HTERT RPE-1 (cell line): ENCODE results near the gene ACOXL.
"Not testable (repeated sequence)": the region's sequence is repeated elsewhere in the genome, so short reads cannot be mapped to it uniquely, and the experiment has no call there.

Experiments
- in situ Hi-C: fragments of 300-500 bp; cut with MboI; formaldehyde crosslinking; loops from 4 replicates; pipeline ENCODE4 v1.14.3; 2020; ENCODE audit warnings: low sequenced_read_pairs

Gene ACOXL

GRCh38 chr2:110732422-110733413 lies at the start of gene ACOXL:
TSS of gene ACOXL (plus strand) at chr2:110732573. CDS start at chr2:110768390, 35,817 bp downstream.
- in situ Hi-C loops: no loop called here

GRCh38 chr2:110682872-110683271 lies 49.5 kb upstream of the ACOXL start:
- in situ Hi-C loops: no loop called here

- in situ Hi-C loops: not testable (repeated sequence)
These were observed 44.4 kb upstream of the ACOXL start for GRCh38 chr2:110687775-110688484.

- in situ Hi-C loops: no loop called here
These were observed 43.7 kb upstream of the ACOXL start for GRCh38 chr2:110688594-110689091.

GRCh38 chr2:110690083-110690965 lies 42.0 kb upstream of the ACOXL start:
- in situ Hi-C loops: no loop called here

GRCh38 chr2:110691612-110692258 lies 40.6 kb upstream of the ACOXL start:
- in situ Hi-C loops: no loop called here

- in situ Hi-C loops: not testable (repeated sequence)
These were observed 37.1 kb upstream of the ACOXL start for GRCh38 chr2:110695146-110695898.

- in situ Hi-C loops: not testable (repeated sequence)
These were observed 34.1 kb upstream of the ACOXL start for GRCh38 chr2:110698253-110698652.

GRCh38 chr2:110702514-110703380 lies 29.6 kb upstream of the ACOXL start:
- in situ Hi-C loops: no loop called here

- in situ Hi-C loops: no loop called here
These were observed 24.9 kb upstream of the ACOXL start for GRCh38 chr2:110707386-110707965.

GRCh38 chr2:110708455-110708854 lies 23.9 kb upstream of the ACOXL start:
- in situ Hi-C loops: no loop called here

- in situ Hi-C loops: no loop called here
These were observed 19.6 kb upstream of the ACOXL start for GRCh38 chr2:110712737-110713136.

- in situ Hi-C loops: no loop called here
These were observed 18.6 kb upstream of the ACOXL start for GRCh38 chr2:110713513-110714362.

GRCh38 chr2:110714452-110715224 lies 17.7 kb upstream of the ACOXL start:
- in situ Hi-C loops: no loop called here

- in situ Hi-C loops: no loop called here
These were observed 15.3 kb upstream of the ACOXL start for GRCh38 chr2:110716959-110717645.

GRCh38 chr2:110717734-110718133 lies 14.6 kb upstream of the ACOXL start:
- in situ Hi-C loops: no loop called here
